Stimulated activated CD8-positive, alpha-beta memory T cell treated with anti-CD3 and anti-CD28 coated beads, Interleukin-2, amount 100 ng/mL, for 1 hour (primary cell): Measurements from ENCODE around the gene BCAS3.

Source experiments
- DNase-seq, 2 donors: peaks; one replicate each; pipeline ENCODE4 v3.0.0-alpha.2; 2020; ENCODE audit warnings: low read depth in 2 of 2

The BCAS3 gene

DNA sequence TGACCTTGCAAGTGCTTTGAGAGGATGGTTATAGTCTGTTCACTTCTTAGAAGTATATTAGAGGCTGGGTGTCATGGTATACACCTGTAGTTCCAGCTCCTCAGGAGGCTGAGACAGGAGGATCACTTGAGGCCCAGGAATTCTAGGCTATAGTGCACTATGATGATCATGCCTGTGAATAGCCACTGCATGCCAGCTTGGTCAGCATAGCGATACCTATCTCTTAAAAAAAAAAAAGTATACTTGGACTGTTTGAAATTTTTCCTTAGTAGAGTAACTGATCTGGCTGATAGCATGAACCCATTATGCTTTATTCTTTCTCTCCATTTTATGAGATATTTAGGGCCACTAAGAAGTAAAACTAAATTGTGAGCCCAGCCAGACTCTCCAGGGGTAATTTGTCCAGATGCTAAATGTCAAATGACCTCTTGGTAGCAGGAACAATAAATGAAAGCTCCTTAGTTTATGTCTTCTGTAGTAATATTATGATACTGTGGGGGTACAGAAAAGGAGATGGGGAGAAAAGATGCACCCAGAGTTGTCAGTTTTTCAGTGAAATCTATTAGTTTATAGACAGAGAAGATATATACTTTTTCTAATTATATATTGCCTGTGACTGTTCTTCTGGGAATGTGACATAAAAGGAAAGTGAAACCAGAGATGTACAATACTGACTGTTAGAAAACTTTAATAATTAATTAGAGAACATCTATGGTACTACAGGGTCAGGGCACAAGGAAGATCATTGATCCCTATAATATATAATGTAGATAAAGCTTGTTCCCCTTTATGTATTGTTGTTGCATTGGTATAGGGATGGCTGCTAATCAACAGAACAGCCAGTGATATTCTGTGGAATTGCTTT, 386.7 kb downstream of the BCAS3 start:
- DNase-seq: no peak

DNA sequence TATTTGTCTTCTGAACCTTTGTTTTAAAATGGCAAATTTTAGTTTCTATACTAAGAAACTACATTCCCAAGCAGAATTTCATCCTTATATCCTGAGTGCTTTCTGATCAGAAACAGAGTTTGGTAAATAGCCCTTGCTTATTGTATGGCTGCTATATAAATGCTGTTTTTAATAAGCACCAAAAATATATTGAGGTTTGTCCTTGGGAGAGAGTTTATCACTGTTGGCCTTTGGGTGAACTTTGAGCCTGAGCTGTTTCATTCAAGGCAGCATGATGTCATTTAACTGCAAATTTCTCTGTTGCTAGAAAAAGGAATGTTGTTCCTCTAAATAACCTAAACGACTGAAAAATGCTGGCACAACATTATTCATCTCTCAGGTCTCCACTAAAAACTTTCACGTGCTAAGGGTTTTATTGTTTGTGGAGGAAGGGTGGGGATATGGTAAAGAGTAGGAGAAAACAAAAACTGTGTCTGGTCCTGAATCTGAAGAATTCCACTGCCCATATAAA, 387.7 kb downstream of the BCAS3 start:
- no peak for DNase-seq

DNA sequence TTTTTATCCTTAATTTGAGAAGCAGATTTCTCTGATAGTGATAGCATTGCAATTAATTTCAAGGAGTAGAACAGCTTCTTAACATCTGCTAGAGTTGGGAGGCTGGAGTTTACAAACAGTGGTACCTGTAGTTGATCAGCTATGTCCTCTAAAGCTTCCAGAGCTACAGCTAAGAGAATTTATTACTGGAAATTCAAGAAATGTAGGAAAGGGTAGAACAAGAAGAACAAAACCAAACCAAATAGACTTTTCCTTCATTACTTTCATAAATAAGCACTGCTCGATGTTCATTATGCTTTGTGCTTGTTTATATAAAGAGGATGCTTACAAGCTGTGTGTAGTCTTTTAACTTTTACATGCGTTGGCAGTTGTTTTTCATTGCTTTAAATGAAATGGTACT, 388.4 kb downstream of the BCAS3 start:
- DNase-seq: no peak

DNA sequence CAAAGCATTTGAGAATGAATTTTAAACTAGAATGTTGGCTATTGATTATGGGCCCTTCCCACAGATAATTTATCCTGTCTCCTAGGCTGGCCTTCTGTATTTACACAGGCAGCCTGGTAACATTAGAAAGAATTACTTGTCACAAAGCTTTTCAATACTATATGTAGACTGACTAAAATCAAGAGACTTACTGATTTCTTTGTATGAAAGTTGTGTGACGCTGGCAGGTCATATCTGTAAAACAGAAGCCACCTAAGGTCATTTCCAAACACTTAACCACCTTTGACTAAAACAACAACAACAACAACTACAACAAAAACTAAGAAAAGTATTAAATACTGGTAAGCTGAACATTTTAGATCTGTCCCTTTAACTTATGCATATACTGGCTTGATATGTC, 393.0 kb downstream of the BCAS3 start:
- no peak for DNase-seq

DNA sequence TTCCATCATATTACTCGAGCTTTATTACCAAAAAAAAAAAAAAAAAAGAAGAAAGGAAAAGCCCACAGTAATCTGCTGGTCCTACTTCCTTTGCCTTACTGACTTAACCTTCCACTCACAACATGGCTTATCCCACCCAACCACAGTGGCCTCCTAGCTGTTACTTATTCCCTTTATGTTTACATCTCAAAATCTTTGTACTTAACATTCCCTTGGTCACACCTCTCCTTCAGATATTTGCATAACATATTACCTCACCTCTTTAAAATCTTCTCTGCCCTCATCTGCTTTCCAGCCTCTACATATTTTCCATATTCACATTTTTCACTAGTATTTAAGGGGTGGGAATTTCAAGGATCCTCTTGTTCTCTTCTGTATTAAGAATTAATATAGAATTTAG, 395.0 kb downstream of the BCAS3 start:
- DNase-seq: no peak

DNA sequence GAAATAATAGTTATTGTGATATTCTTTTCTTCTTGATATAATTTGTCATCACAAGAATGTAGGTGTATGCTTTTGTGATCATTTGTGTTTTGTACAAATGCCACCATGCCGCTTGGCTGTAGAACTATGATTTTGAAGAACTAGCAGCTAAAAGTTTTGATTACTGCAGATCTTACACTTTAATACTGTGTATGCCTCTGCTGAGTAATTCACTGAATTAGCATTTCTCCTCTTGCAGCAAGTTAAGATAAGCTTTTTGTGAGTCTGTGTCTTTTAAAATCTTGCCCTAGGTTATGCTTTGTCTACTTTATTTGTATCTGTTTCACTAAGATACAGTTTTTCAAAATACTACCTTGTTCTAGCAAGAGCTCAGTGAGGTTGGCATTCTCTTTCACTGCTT, 395.5 kb downstream of the BCAS3 start:
- DNase-seq: no peak

DNA sequence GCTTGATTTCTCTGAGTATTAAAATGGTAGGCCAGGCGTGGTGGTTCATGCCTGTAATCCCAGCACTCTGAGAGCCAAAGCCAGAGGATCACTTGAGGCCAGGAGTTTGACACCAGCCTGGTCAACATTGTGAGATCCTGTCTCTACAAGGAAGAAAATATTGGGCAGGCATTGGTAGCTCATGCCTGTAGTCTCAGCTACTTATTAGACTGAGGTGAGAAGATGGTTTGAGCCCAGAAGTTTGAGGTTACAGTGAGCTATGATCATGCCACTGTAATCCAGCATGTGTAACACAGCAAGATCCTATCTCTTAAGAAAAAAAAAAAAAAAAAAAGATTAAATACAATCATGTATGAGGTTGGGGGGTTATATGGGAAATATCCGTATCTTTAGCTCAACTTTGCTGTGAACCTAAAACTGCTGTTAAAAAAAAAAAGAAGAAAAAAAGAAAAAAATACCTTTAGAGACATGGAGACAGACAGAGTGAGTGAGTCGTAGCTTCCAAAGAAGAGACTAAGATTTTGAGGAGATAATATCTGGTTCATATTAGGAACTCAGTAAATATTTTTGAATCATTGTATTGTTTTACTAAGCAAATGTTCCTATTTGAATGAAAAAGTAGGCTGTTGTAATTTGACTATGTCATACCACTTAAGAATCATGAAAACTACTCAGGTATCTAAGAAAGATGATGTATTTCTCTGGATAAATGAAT, 396.3 kb downstream of the BCAS3 start:
- DNase-seq: no peak

DNA sequence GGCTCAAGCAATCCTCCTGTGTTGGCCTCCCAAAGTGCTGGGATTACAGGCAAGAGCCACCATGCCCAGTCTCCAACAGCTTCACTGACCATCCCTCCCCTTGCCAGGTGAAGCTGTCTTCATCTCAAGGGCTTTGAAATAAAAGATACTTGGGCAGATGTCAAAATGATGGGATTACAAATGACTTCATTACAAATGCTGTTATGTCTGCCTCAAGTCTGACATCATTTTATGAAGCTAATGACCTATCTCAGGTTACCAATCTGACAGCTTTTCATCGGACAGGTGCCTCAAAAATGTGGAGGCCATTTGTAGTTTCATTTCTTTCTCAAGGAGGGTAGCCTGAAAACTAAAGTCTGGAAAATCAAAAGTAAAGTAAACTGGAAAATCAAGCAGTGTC, 398.3 kb downstream of the BCAS3 start:
- DNase-seq: no peak

DNA sequence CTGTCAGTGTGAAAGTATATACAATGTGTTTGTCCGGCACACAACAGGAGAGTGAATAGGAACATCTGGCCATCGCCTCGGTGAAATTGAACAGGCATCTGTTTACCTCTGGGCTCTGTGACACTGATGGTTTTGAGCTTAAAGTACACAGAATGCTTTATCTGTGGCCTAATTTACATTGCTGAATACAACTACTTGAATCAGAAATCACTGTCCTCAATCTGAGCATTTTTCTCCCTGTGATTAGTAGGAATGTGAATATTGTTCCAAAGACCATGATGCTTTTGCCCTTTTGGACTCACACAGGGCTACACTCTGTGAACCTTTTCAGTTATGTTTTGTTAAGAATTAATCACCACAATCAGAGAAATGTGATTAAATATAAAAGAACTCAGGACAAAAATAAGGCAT, 399.0 kb downstream of the BCAS3 start:
- DNase-seq: no peak

DNA sequence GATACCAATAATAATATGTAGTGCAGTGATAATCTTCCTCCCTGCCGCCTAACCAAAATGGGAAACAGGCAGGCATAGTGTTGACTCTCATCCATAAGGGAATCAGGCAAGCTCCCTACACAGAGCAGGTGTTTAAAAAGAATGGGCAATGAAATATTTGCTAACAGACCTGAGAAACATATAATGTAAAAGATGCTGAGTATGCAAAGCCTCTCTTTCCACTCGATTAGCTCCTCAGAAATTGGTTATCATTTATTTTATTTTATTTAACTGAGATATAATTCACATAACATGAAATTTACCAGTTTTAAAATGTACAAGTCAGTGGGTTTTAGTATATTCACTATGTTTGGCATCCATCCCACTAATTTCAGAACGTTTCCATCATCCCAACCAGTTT, 404.3 kb downstream of the BCAS3 start:
- DNase-seq: no peak

DNA sequence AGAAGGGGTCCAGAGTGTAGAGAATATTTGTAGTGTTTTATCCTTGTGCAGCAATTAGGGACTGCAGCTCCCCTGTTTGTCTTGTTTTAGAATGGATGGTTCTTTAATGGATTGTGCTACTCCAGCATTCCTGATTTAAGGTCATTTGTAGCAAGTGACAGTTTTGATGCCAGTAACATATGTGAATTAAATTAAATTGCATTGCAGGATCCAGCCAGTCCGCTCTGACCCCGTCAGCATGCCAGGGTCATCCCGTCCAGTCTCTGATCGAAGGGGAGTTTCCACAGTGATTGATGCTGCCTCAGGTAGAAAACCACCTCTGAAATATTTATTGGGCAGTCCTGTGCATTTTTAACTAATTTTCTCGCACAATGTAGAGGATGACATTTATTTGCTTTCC, 406.6 kb downstream of the BCAS3 start:
- no peak for DNase-seq

DNA sequence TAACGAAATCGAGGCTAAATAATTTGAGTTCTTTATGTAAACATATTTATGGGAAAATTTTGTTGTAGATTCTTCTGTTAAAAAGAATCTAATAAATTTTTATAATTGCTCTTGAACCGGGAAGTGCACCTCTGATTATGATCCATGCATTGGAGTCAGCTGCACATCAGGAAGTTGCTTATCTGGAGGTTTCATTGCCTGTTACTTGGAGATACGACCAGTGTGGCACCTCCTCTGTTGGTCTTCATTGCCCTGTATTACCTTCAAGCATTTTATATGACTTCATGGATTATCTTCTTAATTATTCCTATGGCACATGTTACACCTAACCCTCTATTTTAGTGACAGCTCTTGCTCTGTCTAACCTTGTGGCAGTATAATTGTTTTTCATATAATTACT, 409.4 kb downstream of the BCAS3 start:
- DNase-seq: no peak

DNA sequence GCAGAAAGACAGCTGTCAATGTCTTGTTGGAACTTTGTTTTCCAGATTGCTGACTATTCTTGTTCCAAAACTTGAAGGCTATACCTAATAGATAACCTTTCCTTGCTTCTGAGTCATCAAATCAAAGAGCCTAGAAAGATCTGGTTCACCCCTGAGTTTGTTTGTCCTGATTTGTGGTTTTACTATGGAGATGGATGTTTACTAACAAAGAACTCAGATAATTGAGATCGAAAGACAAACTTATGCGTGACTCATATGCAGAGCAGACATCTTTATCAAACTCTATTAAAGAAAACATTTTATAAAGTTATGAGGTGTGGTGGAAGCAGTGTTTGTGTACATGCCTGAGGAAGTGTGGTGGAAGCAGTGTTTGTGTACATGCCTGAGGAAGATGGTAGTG, 410.9 kb downstream of the BCAS3 start:
- DNase-seq: no peak

DNA sequence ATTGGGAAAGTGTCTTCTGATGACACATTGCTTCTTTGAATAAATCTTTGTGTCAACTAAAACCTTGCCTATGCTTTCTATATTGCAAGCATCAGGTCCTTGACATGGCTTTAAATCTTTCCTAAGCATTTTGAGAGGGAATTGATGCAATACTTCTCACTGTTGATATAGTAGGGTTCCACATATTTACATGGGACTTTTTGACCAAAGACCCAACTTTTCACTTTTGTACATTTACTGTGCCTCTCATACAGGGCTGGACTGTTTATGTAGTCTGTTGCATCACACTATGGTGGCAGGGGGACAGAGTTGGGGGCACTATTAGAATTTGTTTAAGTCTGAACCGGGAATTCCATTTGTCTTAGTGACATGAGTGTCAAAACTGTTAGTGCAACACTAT, 413.4 kb downstream of the BCAS3 start:
- DNase-seq: no peak

DNA sequence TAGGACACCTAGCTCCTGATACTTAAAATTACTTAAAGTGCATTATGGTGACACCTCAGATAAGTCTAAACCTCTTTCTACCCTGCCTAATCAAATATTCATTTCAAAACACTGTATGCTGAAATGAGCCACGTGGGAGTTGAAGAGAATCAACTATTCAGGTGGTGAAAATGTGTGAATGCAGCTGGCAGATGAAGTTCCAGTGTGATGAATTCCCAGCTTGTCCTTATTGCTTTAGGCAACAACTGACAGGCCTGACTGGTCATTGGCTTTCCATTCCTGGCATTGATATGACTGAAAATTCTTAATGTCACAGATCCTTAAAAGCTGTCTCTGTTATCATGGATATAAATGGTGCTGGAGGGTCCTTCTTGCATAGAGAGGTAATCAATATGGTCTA, 420.1 kb downstream of the BCAS3 start:
- no peak for DNase-seq

DNA sequence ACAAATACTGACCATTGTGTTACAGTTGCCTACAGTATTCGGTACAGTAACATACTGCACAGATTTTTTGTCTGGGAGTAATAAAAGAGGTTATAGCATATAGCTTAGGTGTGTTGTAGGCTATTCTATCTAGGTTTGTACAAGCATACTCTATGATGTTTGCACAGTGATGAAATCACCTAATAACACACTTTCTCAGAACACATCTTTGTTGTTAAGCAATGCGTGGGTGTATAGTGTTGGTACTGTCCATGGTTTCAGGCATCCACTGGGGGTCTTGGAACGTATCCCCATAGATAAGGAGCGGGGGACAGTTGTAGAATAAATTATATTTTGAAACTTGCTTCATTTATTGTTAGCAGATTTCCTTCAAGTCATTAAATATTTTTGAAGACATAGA, 428.7 kb downstream of the BCAS3 start:
- DNase-seq: no peak

DNA sequence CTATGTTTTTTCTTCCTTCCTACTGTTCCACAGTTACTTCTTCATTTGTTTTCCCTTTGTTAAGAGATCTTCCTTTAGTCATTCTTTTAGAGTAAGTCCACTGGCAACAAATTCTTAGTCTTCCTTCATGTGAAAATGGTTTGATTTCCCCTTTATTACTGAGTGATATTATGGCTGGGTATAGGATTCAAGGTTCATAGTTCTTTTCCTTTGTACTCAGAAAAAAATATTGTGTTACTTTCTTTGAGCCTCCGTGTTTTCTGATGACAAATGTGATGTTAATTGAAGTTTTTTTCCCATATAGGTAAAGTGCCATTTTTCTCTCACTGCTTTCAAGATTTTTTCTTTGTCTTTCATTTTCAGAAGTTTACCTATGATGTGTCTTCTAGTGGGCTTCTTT, 438.9 kb downstream of the BCAS3 start:
- no peak for DNase-seq

DNA sequence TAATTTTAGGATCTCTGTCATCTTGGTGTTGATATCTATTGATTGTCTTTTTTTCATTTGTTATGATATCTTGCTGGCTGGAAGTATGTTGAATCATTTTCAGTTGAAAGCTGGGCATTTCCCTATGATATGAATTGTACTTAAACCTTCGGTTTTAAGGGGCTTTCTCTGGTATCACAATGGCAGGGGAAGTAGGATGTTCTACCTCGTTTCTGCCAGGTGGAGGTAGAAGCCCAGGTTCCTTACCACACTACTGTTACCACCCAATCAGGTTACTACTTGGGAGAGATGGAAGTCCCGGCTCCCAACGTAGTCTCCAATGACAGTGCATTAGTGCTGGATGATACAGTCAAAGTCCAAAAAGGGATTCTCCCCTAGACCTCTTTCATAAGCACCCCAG, 440.3 kb downstream of the BCAS3 start:
- DNase-seq: no peak

DNA sequence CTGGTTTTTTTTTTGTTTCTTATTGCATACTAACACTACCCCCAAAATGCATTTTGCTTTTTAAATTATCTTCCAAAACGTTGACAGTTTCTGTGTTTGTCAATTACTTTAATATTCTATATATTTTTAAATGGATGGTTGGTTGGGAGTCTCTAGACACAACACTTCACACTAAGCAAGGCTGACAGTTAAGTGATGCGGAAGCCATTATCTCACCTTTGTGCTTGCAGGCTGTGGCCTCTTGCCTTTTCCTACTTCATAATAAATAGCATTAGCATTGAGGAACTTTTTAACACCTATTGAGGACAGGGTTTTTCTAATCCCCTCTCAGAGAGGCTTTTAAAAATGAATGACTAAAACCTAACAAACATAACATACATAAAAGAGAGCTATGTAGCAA, 441.2 kb downstream of the BCAS3 start:
- no peak for DNase-seq

DNA sequence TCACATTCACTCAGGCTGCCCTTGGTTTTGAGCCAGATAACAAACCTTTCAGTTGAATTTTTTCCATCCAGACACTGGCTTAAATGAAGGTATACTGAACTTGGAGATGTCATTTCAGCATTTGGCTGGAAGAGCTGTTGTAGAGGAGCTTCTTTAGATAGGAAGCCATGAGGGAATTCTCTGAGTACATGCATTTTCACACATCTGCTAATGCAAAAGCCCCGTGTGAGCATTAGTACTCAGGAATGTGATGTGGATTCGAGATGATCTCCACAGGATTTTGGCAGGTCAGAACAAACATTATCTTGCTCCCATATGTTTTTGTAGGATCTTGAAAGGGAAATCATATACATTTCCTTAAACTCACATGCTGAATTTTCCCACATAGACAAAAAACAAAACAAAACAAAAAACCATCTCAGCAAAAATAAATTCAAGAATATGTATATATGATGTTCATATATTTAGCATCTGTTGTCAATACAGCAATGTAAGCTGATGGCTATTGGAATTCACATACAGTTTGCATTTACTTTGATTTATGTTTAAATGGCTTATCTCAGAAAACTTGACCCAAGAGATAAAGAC, 444.8 kb downstream of the BCAS3 start:
- no peak for DNase-seq

DNA sequence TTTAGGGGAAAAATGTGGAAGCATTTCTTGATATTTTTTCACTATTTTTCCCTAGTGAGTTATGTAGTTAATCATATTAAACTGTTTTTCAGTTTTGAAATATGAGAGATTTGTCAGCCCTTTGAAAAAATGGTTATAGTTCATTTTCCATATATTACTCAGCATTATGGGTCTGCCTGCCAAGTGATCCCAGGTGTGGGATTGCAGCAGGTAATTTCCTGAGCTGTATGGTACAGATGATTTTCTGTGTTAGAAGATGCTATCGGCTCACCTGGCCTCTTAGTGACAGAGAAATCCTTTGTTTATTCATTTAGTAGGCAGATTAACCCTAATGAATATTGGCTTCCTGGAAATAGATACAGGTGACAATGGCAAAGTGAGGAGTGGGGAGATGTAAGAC, 446.9 kb downstream of the BCAS3 start:
- no peak for DNase-seq

DNA sequence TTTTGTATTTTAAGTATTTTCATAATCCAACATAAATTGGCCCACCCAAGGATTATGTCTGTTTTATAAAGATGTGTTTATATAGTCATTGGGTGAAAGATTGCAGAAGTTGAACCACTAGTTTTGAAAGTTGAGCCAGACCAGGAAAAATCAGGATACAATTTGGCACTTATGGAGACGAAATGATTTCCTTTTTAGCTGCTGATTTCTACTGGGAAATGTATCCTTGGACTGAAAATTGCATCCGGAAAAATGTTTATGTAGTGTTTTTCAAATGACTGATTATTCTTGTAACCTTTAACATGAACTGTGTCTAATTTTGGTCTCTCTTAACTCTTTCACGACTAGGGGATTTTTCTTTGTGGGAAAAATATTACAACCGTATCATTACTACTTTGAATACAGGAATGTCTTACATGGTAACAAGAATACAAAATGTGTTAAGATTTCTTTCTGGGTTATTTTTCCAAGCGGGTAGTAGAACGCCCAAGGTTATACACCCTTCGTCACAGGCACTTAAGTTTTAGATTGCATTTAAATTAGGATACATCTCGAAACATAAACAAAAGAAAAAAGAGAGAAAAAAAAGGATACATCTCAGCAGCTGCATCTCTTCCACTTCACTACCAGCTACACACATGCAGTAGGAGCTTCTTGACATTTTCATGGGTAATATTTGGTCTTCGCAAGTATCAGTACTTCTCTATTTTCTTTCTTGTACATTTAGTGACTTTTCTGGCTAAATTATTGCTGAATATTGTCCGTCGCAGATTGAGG, 449.0 kb downstream of the BCAS3 start:
- no peak for DNase-seq
